NT2/D1 (cell line): Measurements from ENCODE around the gene INSIG2.

ENCODE experiments used
- SUZ12 ChIP-seq: IDR thresholded peaks from 2 replicates; pipeline ENCODE4 v1.6.1; 2011; ENCODE audit not compliant: insufficient read length, insufficient read depth; ENCODE audit errors: extremely low read depth
- YY1 ChIP-seq: IDR thresholded peaks from 2 replicates; pipeline ENCODE4 v1.6.1; 2011; ENCODE audit not compliant: insufficient read length, insufficient read depth
- ZNF274 ChIP-seq: IDR thresholded peaks from 2 replicates; pipeline ENCODE4 v1.6.1; 2011; ENCODE audit warnings: mild to moderate bottlenecking, low read depth, low read length

DNA sequence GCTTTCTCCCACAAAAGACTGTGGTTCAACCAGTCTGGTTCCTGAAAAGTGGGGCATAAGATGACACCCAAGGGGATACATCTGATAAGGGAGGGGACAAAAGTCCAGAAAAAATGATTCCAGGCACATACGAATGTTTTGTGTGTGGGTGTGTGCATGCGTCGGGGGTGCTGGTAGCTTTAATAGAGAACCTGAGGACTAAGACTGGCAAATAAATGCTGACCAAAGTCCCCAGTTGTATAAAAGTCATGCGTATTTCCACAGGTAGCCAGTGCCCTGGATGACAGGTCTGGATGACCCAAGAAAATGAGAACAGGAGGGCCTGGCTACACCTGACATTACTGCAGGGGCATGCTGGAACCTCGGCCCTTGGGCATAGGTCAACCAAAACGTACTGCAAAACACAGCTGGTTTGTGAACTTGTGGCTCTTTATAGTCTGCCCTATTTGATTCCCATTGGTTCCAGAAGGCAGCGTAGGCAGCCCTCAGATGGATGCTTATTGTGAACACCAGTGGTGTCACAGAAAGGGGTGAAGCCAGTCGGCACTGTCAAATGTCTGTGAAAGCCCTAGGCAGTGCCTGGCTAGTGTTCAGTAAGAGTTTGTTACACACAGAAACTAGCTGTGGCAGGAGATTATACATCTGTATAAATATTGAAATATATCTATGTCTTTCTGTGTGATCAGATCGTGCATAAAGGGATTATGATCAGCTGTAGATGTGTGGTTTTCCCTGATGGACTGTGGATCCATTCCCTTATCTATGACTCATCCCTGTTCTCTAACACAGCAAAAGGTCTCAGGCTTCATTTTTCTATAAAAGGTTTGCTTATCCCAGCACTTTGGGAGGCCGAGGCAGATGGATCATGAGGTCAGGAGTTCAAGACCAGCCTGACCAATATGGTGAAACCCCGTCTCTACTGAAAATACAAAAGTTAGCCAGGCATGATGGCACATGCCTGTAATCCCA lies 58.3 kb downstream of the INSIG2 start:
- TF ChIP-seq ZNF274 = no peak
- TF ChIP-seq YY1 = no peak
- no peak for TF ChIP-seq SUZ12
